ENCODE data around the gene CTTNBP2. TPM values are rescaled to one million over a fixed set of nuclear protein-coding genes. Genes with fewer than 3 reads are reported as not detected.

CTTNBP2 gene
- total and polyA plus RNA-seq, 2 experiments from 2014 or later, result 7.9 to 14.5 TPM

DNA sequence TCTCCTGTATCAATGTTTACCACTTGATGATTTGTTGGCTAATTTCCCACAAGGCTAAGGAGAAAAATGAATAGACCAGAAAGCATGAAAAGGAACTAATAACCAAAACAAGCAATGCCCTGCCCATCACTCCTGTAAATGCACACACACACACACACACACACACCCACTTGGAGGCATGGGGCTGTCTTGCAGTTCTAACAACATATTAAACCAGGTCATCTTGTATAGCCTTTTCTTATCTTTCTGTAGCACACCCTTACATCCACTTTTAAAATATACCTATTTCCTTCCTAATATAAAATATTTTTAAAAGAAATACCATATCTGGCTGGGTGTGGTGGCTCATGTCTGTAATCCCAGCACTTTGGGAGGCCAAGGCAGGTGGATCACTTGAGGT lies 105.3 kb downstream of the CTTNBP2 start:
- TF ChIP-seq, protein P1, sequence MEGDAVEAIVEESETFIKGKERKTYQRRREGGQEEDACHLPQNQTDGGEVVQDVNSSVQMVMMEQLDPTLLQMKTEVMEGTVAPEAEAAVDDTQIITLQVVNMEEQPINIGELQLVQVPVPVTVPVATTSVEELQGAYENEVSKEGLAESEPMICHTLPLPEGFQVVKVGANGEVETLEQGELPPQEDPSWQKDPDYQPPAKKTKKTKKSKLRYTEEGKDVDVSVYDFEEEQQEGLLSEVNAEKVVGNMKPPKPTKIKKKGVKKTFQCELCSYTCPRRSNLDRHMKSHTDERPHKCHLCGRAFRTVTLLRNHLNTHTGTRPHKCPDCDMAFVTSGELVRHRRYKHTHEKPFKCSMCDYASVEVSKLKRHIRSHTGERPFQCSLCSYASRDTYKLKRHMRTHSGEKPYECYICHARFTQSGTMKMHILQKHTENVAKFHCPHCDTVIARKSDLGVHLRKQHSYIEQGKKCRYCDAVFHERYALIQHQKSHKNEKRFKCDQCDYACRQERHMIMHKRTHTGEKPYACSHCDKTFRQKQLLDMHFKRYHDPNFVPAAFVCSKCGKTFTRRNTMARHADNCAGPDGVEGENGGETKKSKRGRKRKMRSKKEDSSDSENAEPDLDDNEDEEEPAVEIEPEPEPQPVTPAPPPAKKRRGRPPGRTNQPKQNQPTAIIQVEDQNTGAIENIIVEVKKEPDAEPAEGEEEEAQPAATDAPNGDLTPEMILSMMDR (IDR thresholded peaks at IDR 0.05; ENCODE audit: poor library complexity), result no peak
- TF ChIP-seq EZH2phosphoT487 (IDR thresholded peaks at IDR 0.05; ENCODE audit: low read depth, severe bottlenecking, unreplicated experiment) (no peak), EZH2 (IDR thresholded peaks at IDR 0.05; ENCODE audit: borderline replicate concordance) (no peak)
- no peak for DNase-seq (ENCODE audit: low spot score)
- Histone ChIP-seq H2AFZ (no peak overlapping the region), H3K9me2 (replicated peaks; ENCODE audit: insufficient read depth) (no peaks in the 10 kb centered on the region), H3K4me2 (no peak overlapping the region), H4K20me1 (ENCODE audit: insufficient read depth, poor library complexity, severe bottlenecking) (no peaks in the 10 kb centered on the region), H3K4me3 (no peak overlapping the region), H3K27ac (no peak overlapping the region), H3K4me1 (ENCODE audit: insufficient read depth) (no peaks in the 10 kb centered on the region), H3K27me3 (no peaks in the 10 kb centered on the region), H3K79me2 (no peaks in the 10 kb centered on the region), H3K9me3 (ENCODE audit: low read depth) (no peaks in the 10 kb centered on the region), H3K36me3 (replicated peaks; ENCODE audit: insufficient read depth, low read depth) (no peaks in the 10 kb centered on the region)

DNA sequence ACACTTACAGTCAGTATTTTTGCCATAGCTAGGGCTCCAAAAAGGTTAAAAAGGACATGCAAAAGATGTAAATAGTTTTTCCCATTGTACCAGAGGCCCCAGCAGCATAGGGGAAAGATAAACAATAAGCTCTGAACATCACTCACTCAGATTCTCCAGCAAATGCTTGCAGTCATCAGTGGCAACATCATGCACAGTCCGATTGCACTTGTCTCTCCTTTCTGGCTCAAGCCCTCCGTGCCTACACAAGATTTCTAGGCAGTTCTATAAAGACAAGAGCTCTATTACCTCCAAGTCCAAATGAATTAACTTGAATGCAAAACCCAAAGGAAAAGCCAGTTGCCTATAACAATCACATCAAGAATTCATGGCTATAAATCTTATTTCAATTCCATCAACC lies 106.3 kb downstream of the CTTNBP2 start:
- WGBS (ENCODE audit: low lambda C conversion rate, missing lambda C conversion rate), result 79% methylated on average over 2 of the region's 2 CpGs
- no peaks in the 10 kb centered on the region for H3K27me3 ChIP-seq
- TF ChIP-seq EZH2 (IDR thresholded peaks at IDR 0.05; ENCODE audit: borderline replicate concordance) (no peak), EZH2phosphoT487 (IDR thresholded peaks at IDR 0.05; ENCODE audit: low read depth, severe bottlenecking, unreplicated experiment) (no peak)
- TF ChIP-seq, protein P1 (IDR thresholded peaks at IDR 0.05; ENCODE audit: poor library complexity), result no peak
- no peak for DNase-seq (ENCODE audit: low spot score)
- no peak overlapping the region for H3K4me2 ChIP-seq
- no peak overlapping the region for H3K27ac ChIP-seq
- H2AFZ ChIP-seq, result no peak overlapping the region
- H3K79me2 ChIP-seq, result no peaks in the 10 kb centered on the region
- H3K9me2 ChIP-seq (replicated peaks; ENCODE audit: insufficient read depth), result no peaks in the 10 kb centered on the region
- no peaks in the 10 kb centered on the region for H3K36me3 ChIP-seq (replicated peaks; ENCODE audit: insufficient read depth, low read depth)
- no peaks in the 10 kb centered on the region for H3K9me3 ChIP-seq (ENCODE audit: low read depth)
- no peak overlapping the region for H3K4me3 ChIP-seq
- no peaks in the 10 kb centered on the region for H3K4me1 ChIP-seq (ENCODE audit: insufficient read depth)
- H4K20me1 ChIP-seq (ENCODE audit: insufficient read depth, poor library complexity, severe bottlenecking), result no peaks in the 10 kb centered on the region

DNA sequence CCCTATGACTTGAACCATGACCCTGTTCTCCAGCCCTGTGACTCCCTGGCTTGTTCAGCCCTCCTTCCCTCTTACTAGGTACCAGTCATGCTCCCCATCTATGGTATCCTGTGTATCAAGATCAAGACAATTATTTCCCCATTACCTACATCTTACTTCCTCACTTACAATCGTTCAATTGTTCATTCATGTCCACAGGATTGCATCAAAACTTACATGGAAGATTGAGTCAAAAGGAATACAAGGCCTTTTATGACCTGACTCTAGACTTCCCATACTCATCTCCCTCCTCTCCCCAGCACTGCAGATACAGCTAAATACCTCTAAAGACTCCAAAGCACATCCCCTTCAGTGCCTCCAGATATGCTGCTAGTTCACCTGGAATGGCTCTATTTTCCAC lies 109.2 kb downstream of the CTTNBP2 start:
- H3K9me2 ChIP-seq (replicated peaks; ENCODE audit: insufficient read depth), result no peaks in the 10 kb centered on the region

More for the DNA sequence above, 109.2 kb downstream of the CTTNBP2 start:
- no peak for DNase-seq (ENCODE audit: low spot score)
- Histone ChIP-seq H3K4me1 (ENCODE audit: insufficient read depth) (no peaks in the 10 kb centered on the region), H3K79me2 (no peaks in the 10 kb centered on the region), H3K27ac (no peak overlapping the region), H3K27me3 (no peaks in the 10 kb centered on the region), H3K9me3 (ENCODE audit: low read depth) (no peaks in the 10 kb centered on the region), H2AFZ (no peak overlapping the region), H3K4me2 (no peak overlapping the region), H3K4me3 (no peak overlapping the region), H3K36me3 (replicated peaks; ENCODE audit: insufficient read depth, low read depth) (no peaks in the 10 kb centered on the region), H4K20me1 (ENCODE audit: insufficient read depth, poor library complexity, severe bottlenecking) (no peaks in the 10 kb centered on the region)
- no peak for TF ChIP-seq EZH2phosphoT487 (IDR thresholded peaks at IDR 0.05; ENCODE audit: low read depth, severe bottlenecking, unreplicated experiment)
- no peak for TF ChIP-seq EZH2 (IDR thresholded peaks at IDR 0.05; ENCODE audit: borderline replicate concordance)
- TF ChIP-seq, protein P1 (IDR thresholded peaks at IDR 0.05; ENCODE audit: poor library complexity), result no peak
- 90% methylated on average over 1 of the region's 1 CpG for WGBS (ENCODE audit: low lambda C conversion rate, missing lambda C conversion rate)
